Peyer's patch (tissue), 4 donors: ENCODE results near the gene SLC31A2. TPM values are rescaled to one million over a fixed set of nuclear protein-coding genes. Genes with fewer than 3 reads are reported as not detected.
A peak's percentile ranks its signal among the peaks of the same experiment; 100 is the strongest.

ENCODE experiments used
- DNase-seq, 3 donors: peaks; one replicate each; pipeline ENCODE4 v3.0.0-alpha.2; 2017 to 2019
- H3K27ac ChIP-seq, 4 donors: fragments of 200-600 bp; sonication (generic); one replicate each; pipeline ENCODE4 v1.5.1; 2016 to 2019
- H3K27me3 ChIP-seq, 2 donors: fragments of 200-600 bp; sonication (generic); one replicate each; pipeline ENCODE4 v1.5.1; 2019
- H3K36me3 ChIP-seq, 3 donors: fragments of 200-600 bp; sonication (generic); one replicate each; pipeline ENCODE4 v1.5.1; 2016 to 2019
- H3K4me1 ChIP-seq, 4 donors: fragments of 200-600 bp; sonication (generic); one replicate each; pipeline ENCODE4 v1.5.1; 2016 to 2019
- H3K4me3 ChIP-seq, 4 donors: fragments of 200-600 bp; sonication (generic); 1 replicate in 3 of 4; 2 replicates in 1 of 4; pipeline ENCODE4 v1.5.1; 2016 to 2019; ENCODE audit warnings: mild to moderate bottlenecking in 1 of 4
- H3K9me3 ChIP-seq, 4 donors: fragments of 200-600 bp; sonication (generic); one replicate each; pipeline ENCODE4 v1.5.1; 2016 to 2019; ENCODE audit warnings: mild to moderate bottlenecking in 1 of 4
- CTCF ChIP-seq, 6 experiments: fragments of 450-650 bp in 4 of 6; fragments of 200-600 bp in 2 of 6; sonication (generic) in 1 of 6; IDR thresholded peaks; one replicate each; pipeline ENCODE4 v1.5.1; 2017 to 2019; ENCODE audit warnings: antibody characterized with exemption in 6 of 6, mild to moderate bottlenecking in 3 of 6, moderate library complexity in 1 of 6
- POLR2A ChIP-seq, 2 donors: fragments of 450-650 bp; IDR thresholded peaks; one replicate each; pipeline ENCODE4 v1.5.1; 2017; ENCODE audit warnings: antibody characterized with exemption in 2 of 2, mild to moderate bottlenecking in 2 of 2, moderate library complexity in 2 of 2
- total RNA-seq, 4 donors: library from RNA; depleted of rRNA; stranded (reverse); fragments of >200 nt; gene quantifications; one replicate each; pipeline ENCODE4 v1.1.0, GENCODE V29; 2016

SLC31A2 gene
- total RNA-seq, 4 donors from 2014 or later, result 12.4 to 116 (median 56.2) TPM

- DNase-seq, result peak in 1 of 3 donors; percentile 23
- no peak overlapping the region for H3K4me3 ChIP-seq
- H3K27ac ChIP-seq, result no peak overlapping the region
- H3K36me3 ChIP-seq, result peaks cover 0 to 34% (median 0%) of the 10 kb centered on the region in 3 donors
- no peaks in the 10 kb centered on the region for H3K9me3 ChIP-seq
- H3K27me3 ChIP-seq, result no peaks in the 10 kb centered on the region
- H3K4me1 ChIP-seq, result peaks cover 0 to 3% (median 0%) of the 10 kb centered on the region in 4 donors
- TF ChIP-seq POLR2A (IDR thresholded peaks at IDR 0.05) (no peak), CTCF (IDR thresholded peaks at IDR 0.05) (no peak)
Observed at GRCh38 chr9:113155911-113156588, 5.2 kb downstream of the SLC31A2 start.

GRCh38 chr9:113156880-113157279, 6.1 kb downstream of the SLC31A2 start:
- Histone ChIP-seq H3K4me1 (peaks cover 0 to 3% (median 0%) of the 10 kb centered on the region in 4 donors), H3K36me3 (peaks cover 0 to 42% (median 0%) of the 10 kb centered on the region in 3 donors), H3K27ac (no peak overlapping the region), H3K4me3 (no peak overlapping the region), H3K9me3 (no peaks in the 10 kb centered on the region), H3K27me3 (no peaks in the 10 kb centered on the region)
- no peak for DNase-seq
- TF ChIP-seq CTCF (IDR thresholded peaks at IDR 0.05) (no peak), POLR2A (IDR thresholded peaks at IDR 0.05) (no peak)

- H3K36me3 ChIP-seq, result peaks cover 0 to 56% (median 0%) of the 10 kb centered on the region in 3 donors
Observed at GRCh38 chr9:113158446-113158845, 7.6 kb downstream of the SLC31A2 start.

GRCh38 chr9:113160571-113160970, 9.8 kb downstream of the SLC31A2 start:
- Histone ChIP-seq H3K9me3 (no peaks in the 10 kb centered on the region), H3K27ac (no peak overlapping the region), H3K4me3 (no peak overlapping the region), H3K36me3 (peaks cover 0 to 75% (median 0%) of the 10 kb centered on the region in 3 donors), H3K4me1 (peaks cover 0 to under 1% (median 0%) of the 10 kb centered on the region in 4 donors), H3K27me3 (no peaks in the 10 kb centered on the region)
- no peak for DNase-seq
- TF ChIP-seq CTCF (IDR thresholded peaks at IDR 0.05), result no peak
- no peak for TF ChIP-seq POLR2A (IDR thresholded peaks at IDR 0.05)

More at GRCh38 chr9:113158446-113158845, 7.6 kb downstream of the SLC31A2 start:
- H3K9me3 ChIP-seq, result no peaks in the 10 kb centered on the region
- TF ChIP-seq POLR2A (IDR thresholded peaks at IDR 0.05), result no peak
- H3K4me1 ChIP-seq, result peaks cover 0 to 3% (median 0%) of the 10 kb centered on the region in 4 donors
- H3K27me3 ChIP-seq, result no peaks in the 10 kb centered on the region
- no peak overlapping the region for H3K27ac ChIP-seq
- DNase-seq, result no peak
- no peak overlapping the region for H3K4me3 ChIP-seq

- no peak overlapping the region for H3K4me3 ChIP-seq
- H3K27ac ChIP-seq, result no peak overlapping the region
- H3K9me3 ChIP-seq, result no peaks in the 10 kb centered on the region
- no peaks in the 10 kb centered on the region for H3K4me1 ChIP-seq
- H3K27me3 ChIP-seq, result no peaks in the 10 kb centered on the region
- TF ChIP-seq POLR2A (IDR thresholded peaks at IDR 0.05) (no peak), CTCF (IDR thresholded peaks at IDR 0.05) (no peak)
- peaks cover 0 to 93% (median 0%) of the 10 kb centered on the region in 3 donors for H3K36me3 ChIP-seq
- DNase-seq, result no peak
Observed at GRCh38 chr9:113163001-113163400, 12.2 kb downstream of the SLC31A2 start.

GRCh38 chr9:113164536-113165300, 13.9 kb downstream of the SLC31A2 start:
- Histone ChIP-seq H3K4me1 (no peaks in the 10 kb centered on the region), H3K36me3 (peaks cover 0 to 93% (median 0%) of the 10 kb centered on the region in 3 donors), H3K27ac (no peak overlapping the region), H3K4me3 (no peak overlapping the region), H3K9me3 (no peaks in the 10 kb centered on the region), H3K27me3 (no peaks in the 10 kb centered on the region)
- TF ChIP-seq POLR2A (IDR thresholded peaks at IDR 0.05), result no peak
- no peak for TF ChIP-seq CTCF (IDR thresholded peaks at IDR 0.05)
- DNase-seq, result no peak
